Right forelimb (tissue), 1 donor: ENCODE results near the gene FAM151A.

ENCODE experiments used
- DNase-seq: peaks from one replicate; pipeline ENCODE4 v3.0.0-alpha.2; 2018

The FAM151A gene

GRCh38 chr1:54623216-54624007 is at the start of gene FAM151A:
Gene FAM151A, minus strand, starts transcription at chr1:54623525. Its CDS starts 130 bp downstream, at chr1:54623395.
- DNase-seq: no peak

DNA sequence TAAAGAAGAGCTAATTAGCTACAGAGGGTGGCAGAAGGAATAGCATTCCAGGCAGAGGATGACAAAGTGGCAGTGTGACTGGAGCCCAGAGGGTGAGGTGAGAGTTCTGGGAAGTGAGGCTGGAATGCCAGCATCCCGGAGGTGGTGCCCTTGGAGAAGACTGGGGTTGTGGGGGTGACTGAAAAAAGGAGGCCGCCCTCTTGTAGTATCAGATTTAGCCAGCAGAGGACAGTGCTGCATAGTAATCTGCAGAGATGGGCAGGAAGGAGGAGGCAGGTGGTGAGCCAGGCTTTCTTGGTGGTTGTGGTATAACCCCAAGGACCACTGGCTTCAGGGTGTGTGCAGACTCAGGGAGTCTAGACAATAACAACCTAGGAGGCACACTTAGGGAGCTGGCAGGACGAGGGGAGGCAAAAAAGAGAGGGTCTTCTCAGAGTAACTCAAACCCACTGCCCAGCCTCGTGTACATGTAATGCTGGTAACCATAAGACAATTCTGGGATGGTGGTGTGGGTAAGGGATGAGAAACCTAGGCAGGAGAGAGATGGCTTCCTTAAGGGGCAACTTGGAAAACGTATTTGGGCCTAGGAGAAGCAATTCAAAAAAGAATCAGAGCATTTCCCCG is 48.8 kb upstream of the FAM151A start:
- DNase-seq: no peak

DNA sequence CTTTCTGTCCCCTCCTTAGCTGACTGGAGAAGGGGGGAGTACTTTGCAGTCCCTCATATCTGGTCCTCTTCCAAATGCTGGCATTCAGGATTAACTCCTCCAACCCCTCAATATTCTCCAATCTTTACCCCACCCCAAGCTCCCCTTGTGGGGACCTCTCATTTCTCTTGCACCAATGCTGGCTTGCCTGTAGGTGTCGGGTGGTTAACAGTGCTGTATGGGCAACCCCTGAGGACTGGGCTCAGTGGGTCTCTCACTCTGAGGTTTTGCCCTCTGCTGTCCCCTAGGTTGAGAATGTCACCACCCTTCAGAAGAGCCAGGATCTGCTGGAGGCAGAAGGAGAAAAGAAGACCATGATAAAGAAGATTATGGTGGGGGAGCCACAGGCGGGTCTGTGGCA is 45.2 kb upstream of the FAM151A start:
- no peak for DNase-seq

- no peak for DNase-seq
These were observed 44.5 kb upstream of the FAM151A start for GRCh38 chr1:54667797-54668196.

GRCh38 chr1:54666333-54666732 is 43.0 kb upstream of the FAM151A start:
- no peak for DNase-seq

DNA sequence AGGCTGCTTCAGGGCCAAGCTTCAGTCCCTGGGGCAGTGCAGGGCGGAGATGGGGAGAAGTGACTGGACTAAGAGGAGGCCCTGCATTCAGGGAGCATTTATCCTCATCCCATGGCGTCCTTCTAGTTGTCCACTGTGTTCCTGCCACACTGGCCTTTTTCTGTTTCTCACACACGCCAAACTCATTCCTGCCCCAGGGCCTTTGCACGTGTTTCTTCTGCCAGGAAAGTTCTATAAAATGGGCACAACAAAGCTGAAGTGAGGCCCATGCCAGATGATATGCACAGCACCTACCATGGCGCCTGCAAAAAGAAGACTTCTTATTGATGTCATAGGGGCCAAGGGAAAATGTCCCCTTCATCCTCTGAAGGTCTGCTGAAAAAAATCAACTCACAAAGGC is 42.5 kb upstream of the FAM151A start:
- DNase-seq: no peak

GRCh38 chr1:54664364-54664763 is 41.0 kb upstream of the FAM151A start:
- no peak for DNase-seq

- no peak for DNase-seq
These were observed 40.4 kb upstream of the FAM151A start for GRCh38 chr1:54663725-54664124.

GRCh38 chr1:54658164-54658913 is 35.0 kb upstream of the FAM151A start:
- DNase-seq: no peak

DNA sequence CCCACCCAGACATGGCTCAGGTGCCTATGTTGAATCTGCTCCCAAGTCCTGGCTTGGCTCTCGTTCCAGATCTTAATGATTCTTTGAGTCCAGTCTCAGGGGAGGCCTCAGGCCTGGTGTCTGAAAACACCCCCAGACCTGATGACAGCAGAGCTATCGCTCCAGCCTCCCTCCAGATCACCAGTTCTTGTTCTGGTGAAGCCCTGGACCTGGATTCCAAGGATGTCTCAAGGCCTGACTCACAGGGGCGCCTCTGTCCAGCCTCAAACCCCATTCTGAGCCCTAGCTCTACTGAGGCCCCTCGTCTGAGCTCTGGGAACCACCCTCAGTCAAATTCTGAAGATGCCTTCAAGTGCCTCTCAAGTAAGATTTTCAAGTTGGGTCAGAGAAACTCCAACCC is 29.7 kb upstream of the FAM151A start:
- DNase-seq: no peak

DNA sequence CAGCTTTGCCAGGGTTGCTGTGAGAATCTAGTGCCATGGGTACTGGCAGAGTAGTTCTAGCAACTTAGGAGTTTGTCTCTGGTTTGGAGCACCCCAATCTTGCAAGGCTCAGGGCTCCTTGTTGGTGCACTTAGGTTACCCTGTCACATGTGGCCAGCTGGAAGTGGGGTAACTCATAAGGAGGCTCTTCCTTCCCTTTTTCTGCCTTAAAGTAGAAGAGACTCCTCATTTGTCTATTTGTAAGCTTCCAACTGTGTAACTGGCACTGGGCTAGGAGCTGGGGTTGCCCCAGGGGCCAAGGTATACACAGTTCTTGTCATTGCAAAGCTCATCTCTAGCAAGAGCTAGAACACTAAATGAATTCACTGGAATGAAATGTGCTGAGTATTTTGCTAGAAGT is 28.8 kb upstream of the FAM151A start:
- no peak for DNase-seq

GRCh38 chr1:54651608-54652007 is 28.3 kb upstream of the FAM151A start:
- DNase-seq: no peak

DNA sequence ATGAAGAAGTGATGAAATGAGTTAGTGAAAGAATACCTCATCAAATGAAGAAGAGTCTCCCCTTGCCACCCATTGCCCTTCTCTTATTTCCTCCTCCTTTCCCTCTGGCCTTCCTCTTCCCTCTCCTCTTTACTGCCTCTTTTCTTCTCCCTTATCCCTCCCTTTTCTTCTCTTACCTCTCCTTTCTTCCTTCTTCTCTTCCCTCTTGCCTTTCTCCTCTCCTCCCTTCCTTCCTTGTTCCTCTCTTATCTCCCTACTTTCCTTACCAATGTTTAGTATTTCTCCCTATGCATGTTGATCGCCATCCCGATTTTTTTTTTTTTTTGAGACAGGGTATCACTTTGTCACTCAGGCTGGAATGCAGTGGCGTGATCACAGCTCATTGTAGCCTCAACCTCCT is 27.1 kb upstream of the FAM151A start:
- DNase-seq: no peak

GRCh38 chr1:54649921-54650320 is 26.6 kb upstream of the FAM151A start:
- DNase-seq: no peak

GRCh38 chr1:54649130-54649898 is 26.0 kb upstream of the FAM151A start:
- no peak for DNase-seq

- DNase-seq: no peak
These were observed 22.7 kb upstream of the FAM151A start for GRCh38 chr1:54645806-54646676.

GRCh38 chr1:54643736-54644135 is 20.4 kb upstream of the FAM151A start:
- no peak for DNase-seq

GRCh38 chr1:54640863-54641836 is 17.8 kb upstream of the FAM151A start, which contains the start of gene MROH7:
Gene MROH7, plus strand, starts transcription at chr1:54641786. Its CDS starts 11,141 bp downstream, at chr1:54652927.
- DNase-seq: no peak

DNA sequence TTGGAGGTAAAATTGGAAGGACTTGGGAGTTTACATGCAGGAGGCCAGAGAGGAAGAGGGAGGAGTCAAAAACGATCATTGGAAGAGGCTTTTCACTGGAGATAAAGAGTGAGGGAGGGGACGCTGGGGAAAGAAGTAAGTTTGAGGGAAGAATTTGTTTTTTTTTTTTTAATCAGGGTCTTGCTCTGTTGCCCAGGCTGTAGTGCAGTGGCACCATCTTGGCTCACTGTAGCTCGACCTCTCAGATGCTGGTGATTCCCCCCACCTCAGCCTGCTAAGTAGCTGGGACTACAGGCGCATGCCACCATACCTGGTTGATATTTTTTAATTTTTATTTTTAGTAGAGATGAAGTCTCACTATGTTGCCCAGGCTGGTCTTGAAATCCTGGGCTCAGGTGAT is 17.0 kb upstream of the FAM151A start:
- DNase-seq: no peak
